ENCODE data around the gene CNOT6L.

GRCh38 chr4:77834403-77834802 lies 15.2 kb upstream of the CNOT6L start:
- TF ChIP-seq, protein P1, sequence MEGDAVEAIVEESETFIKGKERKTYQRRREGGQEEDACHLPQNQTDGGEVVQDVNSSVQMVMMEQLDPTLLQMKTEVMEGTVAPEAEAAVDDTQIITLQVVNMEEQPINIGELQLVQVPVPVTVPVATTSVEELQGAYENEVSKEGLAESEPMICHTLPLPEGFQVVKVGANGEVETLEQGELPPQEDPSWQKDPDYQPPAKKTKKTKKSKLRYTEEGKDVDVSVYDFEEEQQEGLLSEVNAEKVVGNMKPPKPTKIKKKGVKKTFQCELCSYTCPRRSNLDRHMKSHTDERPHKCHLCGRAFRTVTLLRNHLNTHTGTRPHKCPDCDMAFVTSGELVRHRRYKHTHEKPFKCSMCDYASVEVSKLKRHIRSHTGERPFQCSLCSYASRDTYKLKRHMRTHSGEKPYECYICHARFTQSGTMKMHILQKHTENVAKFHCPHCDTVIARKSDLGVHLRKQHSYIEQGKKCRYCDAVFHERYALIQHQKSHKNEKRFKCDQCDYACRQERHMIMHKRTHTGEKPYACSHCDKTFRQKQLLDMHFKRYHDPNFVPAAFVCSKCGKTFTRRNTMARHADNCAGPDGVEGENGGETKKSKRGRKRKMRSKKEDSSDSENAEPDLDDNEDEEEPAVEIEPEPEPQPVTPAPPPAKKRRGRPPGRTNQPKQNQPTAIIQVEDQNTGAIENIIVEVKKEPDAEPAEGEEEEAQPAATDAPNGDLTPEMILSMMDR (conservative IDR thresholded peaks at IDR 0.05; ENCODE audit: low read depth, low read length): no peak
- no peak for TF ChIP-seq MAZ (IDR thresholded peaks at IDR 0.05; ENCODE audit: borderline replicate concordance, low read depth, low read length)
- no peak for TF ChIP-seq POLR2A (IDR thresholded peaks at IDR 0.05; ENCODE audit: low read depth, low read length)
- TF ChIP-seq USF2 (IDR thresholded peaks at IDR 0.05; ENCODE audit: low read depth, low read length): no peak
- no peak for TF ChIP-seq MAFK (IDR thresholded peaks at IDR 0.05; ENCODE audit: low read depth, low read length)
- TF ChIP-seq CHD1 (IDR thresholded peaks at IDR 0.05; ENCODE audit: low read depth, low read length): no peak
- no peak for TF ChIP-seq SMC3 (IDR thresholded peaks at IDR 0.05; ENCODE audit: low read depth, low read length)
- no peak for TF ChIP-seq RFX5 (IDR thresholded peaks at IDR 0.05; ENCODE audit: low read depth, low read length)
